Upper lobe of right lung (tissue), 1 donor: ENCODE results near the gene LAMC1. TPM values are rescaled to one million over a fixed set of nuclear protein-coding genes. Genes with fewer than 3 reads are reported as not detected.

Experiments
- ATAC-seq: fragments of 200-7000 bp; cut with Tn5 transposase; one replicate; pipeline ENCODE4 v1.9.1; 2020; ENCODE audit warnings: mild to moderate bottlenecking, moderate library complexity
- DNase-seq: peaks from one replicate; pipeline ENCODE4 v3.0.0-alpha.2; 2020
- H3K27ac ChIP-seq: fragments of 200-600 bp; one replicate; pipeline ENCODE4 v1.8.0; 2022
- H3K27me3 ChIP-seq: fragments of 200-600 bp; one replicate; pipeline ENCODE4 v1.8.0; 2022; ENCODE audit warnings: mild to moderate bottlenecking
- H3K36me3 ChIP-seq: fragments of 200-600 bp; one replicate; pipeline ENCODE4 v1.8.0; 2022
- H3K4me1 ChIP-seq: fragments of 200-600 bp; one replicate; pipeline ENCODE4 v1.8.0; 2022
- H3K4me3 ChIP-seq: fragments of 200-600 bp; one replicate; pipeline ENCODE4 v1.8.0; 2022; ENCODE audit warnings: mild to moderate bottlenecking
- H3K9me3 ChIP-seq: fragments of 200-600 bp; one replicate; pipeline ENCODE4 v1.8.0; 2022
- intact Hi-C: fragments of 100-400 bp; cut with DNase I; formaldehyde crosslinking; loops from one replicate; pipeline ENCODE4 v1.11.0; 2022
- total RNA-seq: library from RNA; stranded (reverse); fragmentation: NEBNext Ultra II Directional; extraction: Animal tissue kit (Norgen Biotek cat#: 25700); gene quantifications from one replicate; pipeline ENCODE4 v1.2.1, GENCODE V29; 2021
- TF ChIP-seq, protein P1 (sequence below): fragments of 200-600 bp; IDR thresholded peaks from one replicate; pipeline ENCODE4 v1.8.0; 2022; ENCODE audit warnings: antibody characterized with exemption
- donor health status: DM: no; HTN: yes; CAD: no; lungs with severe emphysema.

LAMC1 gene
- total RNA-seq, 1 donor from 2014 or later = 120 TPM

DNA sequence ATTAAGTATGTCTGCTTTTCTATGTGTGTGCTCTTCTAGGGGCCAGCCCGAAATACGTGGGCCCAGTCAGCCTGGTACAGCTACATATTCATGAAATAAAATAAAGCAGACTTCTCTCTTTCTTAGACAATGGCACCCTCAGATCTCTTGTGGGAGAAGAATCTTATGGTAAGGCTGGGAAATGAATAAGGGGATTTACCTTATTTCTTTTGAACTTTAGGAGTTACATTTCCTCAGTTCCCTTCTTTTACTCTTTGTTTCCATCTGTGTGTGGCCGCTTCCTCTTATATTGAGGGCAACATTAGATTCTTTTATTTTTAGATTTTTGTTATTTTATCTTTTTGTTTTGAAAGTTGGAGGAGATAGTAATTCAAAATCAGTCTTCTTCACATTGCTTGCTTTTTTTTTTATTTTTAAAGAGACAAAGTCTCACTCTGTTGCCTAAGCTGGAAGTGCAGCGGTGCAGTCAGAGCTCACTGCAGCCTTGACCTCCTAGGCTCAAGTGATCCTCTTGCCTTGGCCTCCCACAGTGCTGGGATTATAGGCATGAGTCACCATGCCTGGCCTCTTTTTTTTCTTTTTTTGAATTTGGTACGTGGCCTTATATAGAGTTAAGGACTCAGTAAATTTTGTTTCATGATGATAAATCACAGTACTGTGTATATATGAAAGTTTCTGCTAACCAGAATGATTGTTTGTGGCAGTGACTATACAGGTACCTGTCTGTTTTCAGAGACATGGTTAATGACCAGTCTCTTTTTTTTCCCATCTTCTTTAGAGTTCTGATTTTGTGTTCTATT lies 9.1 kb downstream of the LAMC1 start:
- Histone ChIP-seq H3K4me1 (peaks cover 42% of the 10 kb centered on the region), H3K36me3 (no peaks in the 10 kb centered on the region), H3K4me3 (no peak overlapping the region), H3K27me3 (no peaks in the 10 kb centered on the region), H3K27ac (no peak overlapping the region), H3K9me3 (no peaks in the 10 kb centered on the region)
- TF ChIP-seq, protein P1, sequence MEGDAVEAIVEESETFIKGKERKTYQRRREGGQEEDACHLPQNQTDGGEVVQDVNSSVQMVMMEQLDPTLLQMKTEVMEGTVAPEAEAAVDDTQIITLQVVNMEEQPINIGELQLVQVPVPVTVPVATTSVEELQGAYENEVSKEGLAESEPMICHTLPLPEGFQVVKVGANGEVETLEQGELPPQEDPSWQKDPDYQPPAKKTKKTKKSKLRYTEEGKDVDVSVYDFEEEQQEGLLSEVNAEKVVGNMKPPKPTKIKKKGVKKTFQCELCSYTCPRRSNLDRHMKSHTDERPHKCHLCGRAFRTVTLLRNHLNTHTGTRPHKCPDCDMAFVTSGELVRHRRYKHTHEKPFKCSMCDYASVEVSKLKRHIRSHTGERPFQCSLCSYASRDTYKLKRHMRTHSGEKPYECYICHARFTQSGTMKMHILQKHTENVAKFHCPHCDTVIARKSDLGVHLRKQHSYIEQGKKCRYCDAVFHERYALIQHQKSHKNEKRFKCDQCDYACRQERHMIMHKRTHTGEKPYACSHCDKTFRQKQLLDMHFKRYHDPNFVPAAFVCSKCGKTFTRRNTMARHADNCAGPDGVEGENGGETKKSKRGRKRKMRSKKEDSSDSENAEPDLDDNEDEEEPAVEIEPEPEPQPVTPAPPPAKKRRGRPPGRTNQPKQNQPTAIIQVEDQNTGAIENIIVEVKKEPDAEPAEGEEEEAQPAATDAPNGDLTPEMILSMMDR = no peak
- DNase-seq (no peak), ATAC-seq (no peak)
- intact Hi-C loops = no loop called here

DNA sequence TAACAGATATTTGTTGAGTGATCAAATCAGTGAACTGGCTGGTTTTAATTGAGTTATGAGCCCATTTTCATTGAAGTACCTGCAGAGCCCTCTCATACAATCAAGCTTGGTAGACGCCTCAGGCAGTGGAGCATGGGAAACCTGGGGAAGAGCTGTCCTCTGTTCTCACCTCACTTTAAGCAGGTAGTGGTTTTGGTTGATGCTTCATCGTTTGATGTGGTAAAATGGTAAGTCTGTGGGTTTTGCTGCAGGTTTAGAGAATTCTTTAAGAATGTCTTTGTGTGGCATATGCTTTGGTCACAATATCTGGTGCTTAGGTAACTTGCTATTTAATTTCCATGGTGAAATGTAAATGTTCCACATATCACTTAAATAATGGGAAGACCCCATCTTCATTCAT lies 10.0 kb downstream of the LAMC1 start:
- no peaks in the 10 kb centered on the region for H3K27me3 ChIP-seq
- ATAC-seq = no peak
- no peaks in the 10 kb centered on the region for H3K36me3 ChIP-seq
- H3K27ac ChIP-seq = no peak overlapping the region
- no peaks in the 10 kb centered on the region for H3K9me3 ChIP-seq
- peaks cover 33% of the 10 kb centered on the region for H3K4me1 ChIP-seq
- no peak overlapping the region for H3K4me3 ChIP-seq
- intact Hi-C loops = no loop called here
- TF ChIP-seq, protein P1 = no peak
- no peak for DNase-seq

DNA sequence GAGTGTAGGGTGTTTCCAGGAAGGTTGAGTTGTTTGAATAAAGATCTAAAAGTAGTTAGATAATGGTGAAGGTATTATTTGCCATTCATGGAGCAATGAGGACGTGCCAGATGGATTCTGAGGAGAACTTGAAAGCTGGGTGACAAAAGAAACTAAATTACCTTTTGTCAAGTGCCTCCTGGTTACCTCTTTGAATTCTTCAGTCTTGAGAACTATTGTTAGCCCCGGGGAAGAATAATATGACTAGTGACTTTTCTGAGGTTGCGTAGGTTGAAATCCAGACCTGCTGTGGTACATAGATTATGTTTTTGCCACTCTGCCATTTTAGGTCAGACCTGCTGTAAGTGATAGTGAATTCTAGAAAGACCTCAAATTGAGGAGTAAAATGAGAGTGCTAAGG lies 11.5 kb downstream of the LAMC1 start:
- TF ChIP-seq, protein P1 = no peak
- no peak overlapping the region for H3K4me3 ChIP-seq
- no peaks in the 10 kb centered on the region for H3K27me3 ChIP-seq
- no peaks in the 10 kb centered on the region for H3K36me3 ChIP-seq
- peak; percentile 19 for ATAC-seq
- H3K27ac ChIP-seq = no peak overlapping the region
- intact Hi-C loops = no loop called here
- DNase-seq = no peak
- H3K4me1 ChIP-seq = peaks cover 35% of the 10 kb centered on the region
- H3K9me3 ChIP-seq = no peaks in the 10 kb centered on the region

DNA sequence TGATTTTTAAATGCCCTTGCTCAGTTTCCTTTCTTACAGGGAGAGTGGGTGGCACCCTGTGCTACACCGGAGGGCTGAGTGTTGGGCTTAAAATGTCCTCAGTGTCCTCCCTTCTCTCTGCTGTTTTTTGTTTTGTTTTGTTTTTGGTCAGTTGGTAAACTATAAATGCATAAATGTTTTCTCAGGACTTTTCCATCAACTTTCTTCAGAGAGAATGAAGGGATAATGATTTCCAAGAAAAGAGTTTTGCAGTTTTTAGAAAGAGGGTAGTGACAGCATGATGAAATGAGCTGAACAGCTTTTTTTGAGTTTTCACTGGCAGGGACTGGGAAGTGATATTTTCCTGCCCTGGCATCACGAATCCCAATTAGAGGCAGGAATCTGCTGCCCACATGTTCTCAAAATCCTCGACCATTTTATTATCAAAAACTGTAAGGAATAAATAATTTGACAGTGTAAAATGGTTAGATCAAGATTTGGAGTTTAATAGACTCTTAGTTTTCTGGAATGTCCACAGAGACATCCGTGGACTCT lies 15.2 kb downstream of the LAMC1 start:
- TF ChIP-seq, protein P1 = no peak
- Histone ChIP-seq H3K27me3 (no peaks in the 10 kb centered on the region), H3K36me3 (no peaks in the 10 kb centered on the region), H3K4me1 (peaks cover 23% of the 10 kb centered on the region), H3K4me3 (no peak overlapping the region), H3K27ac (no peak overlapping the region), H3K9me3 (no peaks in the 10 kb centered on the region)
- ATAC-seq = no peak
- intact Hi-C loops = no loop called here
- no peak for DNase-seq

DNA sequence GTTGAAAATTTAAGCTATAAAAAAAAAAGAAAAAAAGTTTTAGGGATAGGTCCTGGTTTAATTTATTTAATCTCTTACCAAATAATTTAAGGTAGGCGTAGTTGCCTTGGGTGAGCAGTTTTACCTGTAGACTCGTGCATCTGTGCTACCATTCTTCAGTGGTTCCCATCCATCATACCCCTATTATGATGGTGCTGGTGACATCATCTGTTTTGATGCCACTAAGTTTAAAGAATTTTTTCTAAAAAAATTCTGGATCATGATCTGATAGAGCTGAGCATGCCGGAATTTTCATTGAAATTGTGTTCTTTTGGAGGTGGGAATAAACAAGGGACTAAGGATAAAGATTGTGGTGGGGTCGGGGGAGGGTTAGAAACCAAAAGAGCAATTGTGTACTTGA lies 15.7 kb downstream of the LAMC1 start:
- H3K4me3 ChIP-seq = no peak overlapping the region
- ATAC-seq = no peak
- TF ChIP-seq, protein P1 = no peak

More for the DNA sequence above, 15.7 kb downstream of the LAMC1 start:
- H3K9me3 ChIP-seq = no peaks in the 10 kb centered on the region
- no peak overlapping the region for H3K27ac ChIP-seq
- intact Hi-C loops = no loop called here
- no peak for DNase-seq
- H3K36me3 ChIP-seq = no peaks in the 10 kb centered on the region
- peaks cover 23% of the 10 kb centered on the region for H3K4me1 ChIP-seq
- H3K27me3 ChIP-seq = no peaks in the 10 kb centered on the region
